T-cell (primary cell): Measurements from ENCODE around the gene MILR1. TPM values are rescaled to one million over a fixed set of nuclear protein-coding genes. Genes with fewer than 3 reads are reported as not detected.

Experiments used
- ATAC-seq, 4 experiments: fragments of 200-7000 bp in 3 of 4; fragments of 150-1000 bp in 1 of 4; cut with Tn5 transposase; replicated peaks in 1 of 4; 1 replicate in 3 of 4; 2 replicates in 1 of 4; pipeline ENCODE4 v1.10.0; 2021; ENCODE audit warnings: moderate library complexity in 3 of 4, mild to moderate bottlenecking in 2 of 4, moderate number of reproducible peaks in 1 of 4
- CTCF ChIA-PET, 2 donors: fragments of 300-600 bp; sonication (Branson Sonifier 250); formaldehyde crosslinking; loops; one replicate each; lab custom pipeline; 2022; ENCODE audit warnings: antibody characterized with exemption in 2 of 2; lab: Charles Lee
- POLR2A ChIA-PET, 2 donors: fragments of 300-600 bp; sonication (Branson Sonifier 250); formaldehyde crosslinking; loops; one replicate each; lab custom pipeline; 2022; ENCODE audit warnings: antibody characterized with exemption in 2 of 2; lab: Charles Lee
- DNase-seq, 35 experiments: peaks; one replicate each; pipeline versions ENCODE4 v3.0.0 to v3.0.0-alpha.2; 2013 to 2023
- H3K27ac ChIP-seq: one replicate; pipeline ENCODE4 v1.5.1; 2013; ENCODE audit warnings: low read length
- H3K27me3 ChIP-seq, 2 experiments: replicated peaks in 1 of 2; 1 replicate in 1 of 2; 2 replicates in 1 of 2; pipeline versions ENCODE4 v1.6.1 to v1.7.0; 2013; ENCODE audit warnings: low read length in 1 of 2, mixed read lengths in 1 of 2; ENCODE audit not compliant: control insufficient read depth in 2 of 2, insufficient read depth in 2 of 2; ENCODE audit errors: extremely low read depth in 1 of 2
- H3K36me3 ChIP-seq, 2 donors: 1 replicate in 1 of 2; 2 replicates in 1 of 2; pipeline versions ENCODE4 v1.6.1 to v1.7.0; 2013; ENCODE audit warnings: low read length in 1 of 2; ENCODE audit not compliant: control insufficient read depth in 2 of 2, insufficient read depth in 1 of 2; ENCODE audit errors: extremely low read depth in 1 of 2
- H3K4me1 ChIP-seq, 2 experiments: 1 replicate in 1 of 2; 2 replicates in 1 of 2; pipeline versions ENCODE4 v1.6.1 to v1.7.0; 2013; ENCODE audit warnings: low read length in 2 of 2, mixed read lengths in 1 of 2; ENCODE audit not compliant: insufficient read depth in 2 of 2, control insufficient read depth in 1 of 2; ENCODE audit errors: extremely low read depth in 1 of 2
- H3K4me3 ChIP-seq, 2 donors: 1 replicate in 1 of 2; 2 replicates in 1 of 2; pipeline versions ENCODE4 v1.5.1 to v1.7.0; 2013; ENCODE audit warnings: mild to moderate bottlenecking in 2 of 2, low read length in 1 of 2, moderate library complexity in 1 of 2; ENCODE audit not compliant: control insufficient read depth in 1 of 2; ENCODE audit errors: extremely low read depth in 1 of 2
- H3K9me3 ChIP-seq: 2 replicates; pipeline ENCODE4 v1.7.0; 2013
- H3K27ac Mint-ChIP-seq, 2 donors: one replicate each; pipeline ENCODE4 v1.8.0; 2020 to 2021; ENCODE audit warnings: mild to moderate bottlenecking in 2 of 2, mixed read lengths in 2 of 2
- H3K27me3 Mint-ChIP-seq, 2 donors: one replicate each; pipeline ENCODE4 v1.8.0; 2021 to 2022; ENCODE audit warnings: mixed read lengths in 2 of 2
- H3K36me3 Mint-ChIP-seq: one replicate; pipeline ENCODE4 v1.8.0; 2021; ENCODE audit warnings: mixed read lengths
- H3K4me1 Mint-ChIP-seq, 3 donors: one replicate each; pipeline ENCODE4 v1.8.0; 2020 to 2022; ENCODE audit warnings: mixed read lengths in 3 of 3, mild to moderate bottlenecking in 1 of 3
- H3K4me3 Mint-ChIP-seq, 3 donors: one replicate each; pipeline ENCODE4 v1.8.0; 2020 to 2022; ENCODE audit warnings: mild to moderate bottlenecking in 3 of 3, mixed read lengths in 3 of 3, moderate library complexity in 3 of 3
- H3K9me3 Mint-ChIP-seq, 3 donors: one replicate each; pipeline ENCODE4 v1.8.0; 2020 to 2022; ENCODE audit warnings: mixed read lengths in 3 of 3
- WGBS: methylation state at CpG from one replicate; pipeline ENCODE4 v1.1.5; 2013; ENCODE audit warnings: missing lambda C conversion rate; ENCODE audit not compliant: insufficient coverage; 5-methylcytosine and 5-hydroxymethylcytosine counted together
- total RNA-seq, 35 experiments: library from RNA in 6 of 35; stranded (reverse) in 6 of 35; fragments of 120-200 nt in 1 of 35; gene quantifications; one replicate each; pipeline versions ENCODE4 v1.2.1 to v1.2.4 and lab custom pipeline; 2013 to 2026

The MILR1 gene
- total RNA-seq, 5 donors from 2014 or later (not counting 1 experiment from before 2014, with no cell fraction given): 0.22 to 0.76 TPM; not detected in 3

DNA sequence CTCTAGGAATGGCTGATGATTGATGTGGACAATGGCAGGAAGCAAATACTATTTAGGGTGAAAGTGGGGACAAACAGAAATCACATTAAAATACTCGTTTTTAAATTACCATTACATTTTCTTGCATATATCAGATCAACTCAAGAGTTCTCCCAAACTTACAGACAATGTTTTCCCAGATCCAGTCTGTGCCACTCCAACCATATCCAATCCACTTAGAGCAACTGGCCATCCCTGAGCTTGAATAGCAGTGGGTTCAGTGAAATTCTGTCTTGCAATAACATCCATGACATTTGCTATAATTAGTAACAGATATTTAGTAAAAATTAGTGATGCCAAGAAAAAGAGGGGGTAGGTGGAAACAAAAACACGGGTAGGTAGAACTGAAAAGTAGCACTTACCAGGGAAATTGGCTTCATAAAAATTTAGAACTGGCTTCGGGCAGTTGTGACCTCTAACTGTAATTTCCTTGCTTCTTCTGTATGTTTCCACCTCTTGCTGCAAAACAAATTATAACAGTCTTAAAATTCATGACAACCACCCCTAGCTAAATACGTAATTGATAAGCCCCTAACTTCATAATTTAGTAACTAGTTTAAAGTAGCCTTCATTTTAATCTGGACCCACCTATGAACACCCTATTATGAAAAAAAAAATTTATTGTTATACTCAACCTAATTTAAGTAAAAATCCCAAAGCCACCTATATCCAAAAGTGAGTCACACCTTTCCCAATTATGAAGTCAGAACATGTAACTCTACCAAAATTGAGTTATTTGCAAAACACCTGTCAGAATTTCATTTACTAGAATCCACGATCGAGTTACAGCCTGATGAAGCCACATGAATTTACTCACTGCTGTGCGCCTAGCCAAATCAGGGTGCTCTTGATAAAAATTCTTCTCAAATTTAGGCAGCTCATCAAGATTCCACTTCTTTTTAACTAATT lies 55.2 kb downstream of the MILR1 start:
- H3K4me3 ChIP-seq: peak overlapping the region; percentile 91 to 98

DNA sequence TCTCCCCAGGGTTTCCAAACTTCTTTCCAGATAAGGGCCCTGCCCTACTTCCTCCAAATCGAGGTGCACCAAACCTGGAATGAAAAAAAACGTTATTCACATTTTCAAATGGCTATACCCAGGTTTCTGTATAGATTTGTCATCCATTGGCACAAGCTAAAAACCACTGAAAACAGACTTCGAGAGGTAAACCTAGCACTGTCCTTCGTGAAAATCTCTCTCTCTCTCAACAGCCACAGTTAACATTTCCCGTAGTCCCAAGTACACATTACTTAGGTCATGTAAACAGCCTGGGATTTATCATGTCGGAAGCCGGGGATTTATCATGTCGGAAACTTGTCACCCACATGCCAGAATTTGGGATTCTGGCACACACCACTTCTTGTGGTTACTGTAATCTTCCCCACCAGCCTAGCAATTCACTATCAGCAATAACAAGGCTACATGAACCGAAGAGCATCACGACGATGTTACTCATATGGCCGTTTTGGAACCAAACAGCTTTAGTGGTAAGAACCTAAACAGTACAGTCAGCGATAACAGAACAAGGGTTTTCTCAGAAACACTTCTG lies 55.9 kb downstream of the MILR1 start:
- Mint-ChIP-seq H3K27ac (peak overlapping the region; percentile 99 to 100), H3K36me3 (peaks cover 65% of the 10 kb centered on the region), H3K4me3 (peak overlapping the region; percentile 97 to 100 (median 100)), H3K27me3 (no peaks in the 10 kb centered on the region), H3K9me3 (no peaks in the 10 kb centered on the region), H3K4me1 (peaks cover 70 to 81% (median 73%) of the 10 kb centered on the region in 3 donors)
- peaks cover 19 to 34% of the 10 kb centered on the region in 2 experiments for H3K4me1 ChIP-seq
- no peaks in the 10 kb centered on the region for H3K9me3 ChIP-seq
- ChIA-PET CTCF (interaction anchor here in 1 of 2 donors (1.2 to 1.6 kb wide), 2 partner anchors 8 to 13 kb away, joined by 8 to 9 read pairs; partner anchors contain the start of gene POLG2), POLR2A (interaction anchor here (0.6 to 3.6 kb wide), 14 partner anchors 8 to 732 kb away, joined by 3 to 72 read pairs (median 4); partner anchors contain the start of genes POLG2 (in 2 of the 2), CCDC47 (in 1 of the 2), GNA13 (in 1 of the 2) and ICAM2 (in 1 of the 2))
- H3K27me3 ChIP-seq: no peaks in the 10 kb centered on the region
- H3K4me3 ChIP-seq: peak overlapping the region; percentile 91 to 98
- DNase-seq: no peak
- WGBS: 0% methylated on average over 10 of the region's 13 CpGs
- peaks cover 6 to 60% of the 10 kb centered on the region in 2 donors for H3K36me3 ChIP-seq
- H3K27ac ChIP-seq: peak overlapping the region; percentile 99
- ATAC-seq: no peak

More for the DNA sequence above, 55.2 kb downstream of the MILR1 start:
- Histone ChIP-seq H3K27ac (peak overlapping the region; percentile 99), H3K27me3 (no peaks in the 10 kb centered on the region), H3K4me1 (peaks cover 14 to 32% of the 10 kb centered on the region in 2 experiments), H3K36me3 (peaks cover 6 to 64% of the 10 kb centered on the region in 2 donors), H3K9me3 (no peaks in the 10 kb centered on the region)
- Mint-ChIP-seq H3K36me3 (peaks cover 69% of the 10 kb centered on the region), H3K27ac (peak overlapping the region; percentile 99 to 100), H3K4me3 (peak overlapping the region; percentile 97 to 100 (median 100)), H3K4me1 (peaks cover 72 to 87% (median 74%) of the 10 kb centered on the region in 3 donors), H3K27me3 (no peaks in the 10 kb centered on the region), H3K9me3 (no peaks in the 10 kb centered on the region)
- ChIA-PET CTCF (interaction anchor here in 1 of 2 donors (0.5 to 1.6 kb wide), 2 partner anchors 12 to 510 kb away, joined by 5 to 8 read pairs; no protein-coding TSS in a partner anchor), POLR2A (interaction anchor here in 1 of 2 donors (0.5 to 1.4 kb wide), 2 partner anchors 9 to 55 kb away, joined by 3 to 4 read pairs; no protein-coding TSS in a partner anchor)
- ATAC-seq (no peak), DNase-seq (peak in 1 of 35 experiments; percentile 32)
- WGBS: 21% methylated on average over 5 of the region's 7 CpGs

DNA sequence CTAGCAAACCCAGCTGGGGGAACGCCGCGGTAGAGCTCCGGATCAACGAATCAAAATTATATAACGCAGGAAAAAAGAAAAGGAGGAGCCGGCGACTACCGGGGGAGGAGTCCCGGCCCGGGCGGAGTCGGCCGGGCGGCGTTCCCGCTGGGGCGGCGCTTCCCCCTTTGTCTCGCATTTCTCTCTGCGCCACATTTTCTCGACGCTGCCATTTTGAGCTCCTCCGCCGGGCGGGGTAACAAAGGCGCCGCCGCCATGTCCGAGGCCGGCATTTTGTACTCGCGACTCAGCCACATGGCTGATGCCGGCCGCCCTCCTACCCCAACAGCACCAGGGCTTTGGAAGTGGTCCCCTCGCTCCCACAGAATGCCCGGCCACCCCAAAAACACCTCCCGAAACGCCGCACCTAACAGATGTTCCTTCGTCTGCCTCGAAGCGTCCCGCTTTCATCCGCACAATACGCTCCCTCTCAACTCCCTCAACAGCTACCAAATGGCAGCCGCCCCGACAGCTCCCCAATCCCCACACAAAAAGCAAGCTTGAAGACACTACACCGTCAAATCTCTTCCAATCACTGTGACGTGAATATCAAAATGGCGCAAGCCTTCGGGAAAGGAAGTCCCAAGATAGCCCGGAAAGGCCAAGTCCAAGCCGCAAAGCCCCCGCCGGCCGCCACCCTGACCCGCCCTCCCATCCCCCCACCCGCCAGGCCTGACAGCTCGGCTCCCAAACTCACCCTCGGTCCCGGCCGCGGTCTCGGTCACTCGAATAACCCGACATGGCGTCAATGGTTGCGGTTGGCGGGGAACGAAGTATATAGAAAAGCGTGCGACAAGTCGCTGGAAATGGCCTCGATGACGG lies 56.7 kb downstream of the MILR1 start:
- ChIA-PET POLR2A (interaction anchor here (0.5 to 3.6 kb wide), 18 partner anchors 8 to 732 kb away, joined by 3 to 72 read pairs (median 4); partner anchors contain the start of genes POLG2 (in 2 of the 2), CCDC47 (in 1 of the 2), GNA13 (in 1 of the 2) and ICAM2 (in 1 of the 2)), CTCF (interaction anchor here in 1 of 2 donors (0.6 to 2.4 kb wide), 4 partner anchors 9 to 807 kb away, joined by 3 to 31 read pairs (median 8); partner anchors contain the start of gene POLG2)
- peaks cover 63% of the 10 kb centered on the region for H3K36me3 Mint-ChIP-seq
- no peaks in the 10 kb centered on the region for H3K9me3 Mint-ChIP-seq
- Histone ChIP-seq H3K4me1 (peaks cover 19 to 34% of the 10 kb centered on the region in 2 experiments), H3K27ac (peak overlapping the region; percentile 99), H3K9me3 (no peaks in the 10 kb centered on the region), H3K36me3 (peaks cover 0 to 60% of the 10 kb centered on the region in 2 donors), H3K27me3 (no peaks in the 10 kb centered on the region), H3K4me3 (peak overlapping the region; percentile 91 to 98)
- DNase-seq: peak; percentile 76 to 93 (median 88)
- ATAC-seq: peak; percentile 35 to 54 (median 46)
- peak overlapping the region; percentile 99 to 100 for H3K27ac Mint-ChIP-seq
- WGBS: under 1% methylated on average over 61 of the region's 76 CpGs
- no peaks in the 10 kb centered on the region for H3K27me3 Mint-ChIP-seq
- peak overlapping the region; percentile 97 to 100 (median 100) for H3K4me3 Mint-ChIP-seq
- peaks cover 67 to 80% (median 70%) of the 10 kb centered on the region in 3 donors for H3K4me1 Mint-ChIP-seq

- Histone ChIP-seq H3K27ac (peak within 1 kb of the TSS; percentile 99), H3K9me3 (no peaks in the 10 kb centered on the region), H3K36me3 (peaks cover 0 to 58% of the 10 kb centered on the region in 2 donors), H3K4me3 (peak within 1 kb of the TSS; percentile 91 to 99), H3K27me3 (no peaks in the 10 kb centered on the region), H3K4me1 (peaks cover 19 to 34% of the 10 kb centered on the region in 2 experiments)
- peak within 1 kb of the TSS; percentile 97 to 100 (median 100) for H3K4me3 Mint-ChIP-seq
- H3K9me3 Mint-ChIP-seq: no peaks in the 10 kb centered on the region
- 0% methylated on average over 29 of the region's 31 CpGs for WGBS
- CTCF ChIA-PET: interaction anchor here (0.6 to 2.4 kb wide), 6 partner anchors 9 to 808 kb away, joined by 3 to 31 read pairs (median 6); partner anchors contain the start of genes POLG2 (in 1 of the 2) and TEX2 (in 1 of the 2)
- H3K4me1 Mint-ChIP-seq: peaks cover 64 to 78% (median 67%) of the 10 kb centered on the region in 3 donors
- peak within 1 kb of the TSS; percentile 99 to 100 for H3K27ac Mint-ChIP-seq
- POLR2A ChIA-PET: interaction anchor here (0.5 to 3.6 kb wide), 16 partner anchors 9 to 733 kb away, joined by 3 to 72 read pairs (median 6); partner anchors contain the start of genes POLG2 (in 2 of the 2) and ICAM2 (in 1 of the 2)
- peaks cover 62% of the 10 kb centered on the region for H3K36me3 Mint-ChIP-seq
- DNase-seq (peak in 34 of 35 experiments; percentile 91 to 98 (median 96)), ATAC-seq (peak; percentile 66 to 71 (median 68))
- H3K27me3 Mint-ChIP-seq: no peaks in the 10 kb centered on the region
Observed at GRCh38 chr17:64506201-64506575, 57.3 kb downstream of the MILR1 start, which contains the start of gene DDX5. DDX5 (minus strand) TSS chr17:64506289; CDS start chr17:64506119, 170 bp downstream.
